ENCODE measurements around the gene VWDE.

DNA sequence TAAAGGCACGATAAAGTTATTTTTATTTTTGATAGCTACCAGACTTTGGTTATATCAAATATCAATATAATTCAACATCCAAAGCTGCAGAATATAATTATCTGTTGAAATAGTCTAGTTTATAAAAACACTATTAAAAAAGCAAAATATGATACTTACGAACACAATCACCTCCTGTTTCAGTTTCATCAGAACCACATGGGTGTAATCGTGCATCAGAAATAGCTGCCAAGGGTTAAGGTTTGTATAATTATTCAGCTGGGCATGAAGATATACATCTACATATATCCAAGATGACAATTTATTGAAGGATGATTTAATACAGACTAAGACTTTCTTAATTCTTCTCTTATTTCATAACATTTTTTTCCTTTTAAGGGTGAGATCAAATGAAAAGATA, 20.3 kb downstream of the VWDE start:
- TF ChIP-seq CTCF (IDR thresholded peaks at IDR 0.05; ENCODE audit: extremely low read depth in 1 of 2, insufficient read depth in 1 of 2, low read depth in 1 of 2, low read length in 2 of 2), result no peak
- no peak for TF ChIP-seq EZH2 (IDR thresholded peaks at IDR 0.05; ENCODE audit: borderline replicate concordance, low read depth, low read length, severe bottlenecking)
- TF ChIP-seq POLR2A (IDR thresholded peaks at IDR 0.05; ENCODE audit: low read depth, low read length), result no peak
- no peak for TF ChIP-seq MYC (IDR thresholded peaks at IDR 0.05; ENCODE audit: low read depth, low read length)
- TF ChIP-seq POLR2AphosphoS5 (IDR thresholded peaks at IDR 0.05; ENCODE audit: insufficient read depth, low read depth, low read length), result no peak
- TF ChIP-seq, protein P1, sequence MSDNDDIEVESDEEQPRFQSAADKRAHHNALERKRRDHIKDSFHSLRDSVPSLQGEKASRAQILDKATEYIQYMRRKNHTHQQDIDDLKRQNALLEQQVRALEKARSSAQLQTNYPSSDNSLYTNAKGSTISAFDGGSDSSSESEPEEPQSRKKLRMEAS (IDR thresholded peaks at IDR 0.05; ENCODE audit: insufficient read depth, insufficient read length), result no peak
